Thyroid gland (tissue), 4 donors: ENCODE results near the gene ALG11.

Source experiments
- CTCF ChIP-seq, 6 experiments: fragments of 200-600 bp in 3 of 6; fragments of 450-650 bp in 3 of 6; sonication (generic) in 3 of 6; IDR thresholded peaks; one replicate each; pipeline ENCODE4 v1.5.1; 2016 to 2019; ENCODE audit warnings: antibody characterized with exemption in 6 of 6, mild to moderate bottlenecking in 2 of 6, inconsistent platforms in 1 of 6, moderate library complexity in 1 of 6
- POLR2A ChIP-seq, 2 donors: fragments of 450-650 bp; IDR thresholded peaks; one replicate each; pipeline ENCODE4 v1.6.1; 2017; ENCODE audit warnings: antibody characterized with exemption in 2 of 2, mild to moderate bottlenecking in 2 of 2, moderate library complexity in 1 of 2

GRCh38 chr13:52033039-52033438 is 20.8 kb downstream of the ALG11 start:
- no peak for TF ChIP-seq CTCF (IDR thresholded peaks at IDR 0.05)
- no peak for TF ChIP-seq POLR2A (IDR thresholded peaks at IDR 0.05)
